Measurements from ENCODE around the gene GTF3C2. TPM values are rescaled to one million over a fixed set of nuclear protein-coding genes. Genes with fewer than 3 reads are reported as not detected.
A peak's percentile ranks its signal among the peaks of the same experiment; 100 is the strongest.

The GTF3C2 gene
- total RNA-seq, 1 donor from 2014 or later: 76.2 TPM

DNA sequence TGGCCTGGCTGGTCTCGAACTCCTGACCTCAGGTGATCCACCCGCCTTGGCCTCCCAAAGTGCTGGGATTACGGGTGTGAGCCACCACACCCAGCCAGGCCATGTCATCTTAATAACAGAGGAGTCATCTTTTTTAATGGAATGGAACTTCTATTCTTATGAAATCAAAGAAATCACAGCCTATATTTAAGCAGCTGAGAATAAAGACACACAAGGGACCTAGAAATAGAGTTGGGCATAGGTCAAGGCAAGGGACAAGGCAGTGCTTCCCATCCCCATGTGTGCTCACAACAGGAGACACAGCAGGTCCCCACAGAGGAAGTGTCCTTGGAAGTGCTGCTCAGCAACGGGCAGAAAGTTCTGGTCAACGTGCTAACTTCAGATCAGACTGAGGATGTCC is 17.0 kb upstream of the GTF3C2 start:
- Histone ChIP-seq H3K27me3 (no peaks in the 10 kb centered on the region), H3K36me3 (peaks cover 57 to 63% of the 10 kb centered on the region in 2 donors), H3K4me1 (peaks cover 9 to 21% of the 10 kb centered on the region in 2 donors), H3K4me3 (no peak overlapping the region), H3K9me3 (no peaks in the 10 kb centered on the region), H3K27ac (no peak overlapping the region)
- DNase-seq (ENCODE audit: low spot score in 2 of 2): no peak
- TF ChIP-seq, protein P1, sequence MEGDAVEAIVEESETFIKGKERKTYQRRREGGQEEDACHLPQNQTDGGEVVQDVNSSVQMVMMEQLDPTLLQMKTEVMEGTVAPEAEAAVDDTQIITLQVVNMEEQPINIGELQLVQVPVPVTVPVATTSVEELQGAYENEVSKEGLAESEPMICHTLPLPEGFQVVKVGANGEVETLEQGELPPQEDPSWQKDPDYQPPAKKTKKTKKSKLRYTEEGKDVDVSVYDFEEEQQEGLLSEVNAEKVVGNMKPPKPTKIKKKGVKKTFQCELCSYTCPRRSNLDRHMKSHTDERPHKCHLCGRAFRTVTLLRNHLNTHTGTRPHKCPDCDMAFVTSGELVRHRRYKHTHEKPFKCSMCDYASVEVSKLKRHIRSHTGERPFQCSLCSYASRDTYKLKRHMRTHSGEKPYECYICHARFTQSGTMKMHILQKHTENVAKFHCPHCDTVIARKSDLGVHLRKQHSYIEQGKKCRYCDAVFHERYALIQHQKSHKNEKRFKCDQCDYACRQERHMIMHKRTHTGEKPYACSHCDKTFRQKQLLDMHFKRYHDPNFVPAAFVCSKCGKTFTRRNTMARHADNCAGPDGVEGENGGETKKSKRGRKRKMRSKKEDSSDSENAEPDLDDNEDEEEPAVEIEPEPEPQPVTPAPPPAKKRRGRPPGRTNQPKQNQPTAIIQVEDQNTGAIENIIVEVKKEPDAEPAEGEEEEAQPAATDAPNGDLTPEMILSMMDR (IDR thresholded peaks at IDR 0.05): no peak
- intact Hi-C loops (cut with DNase I): loop anchor here (5.0 kb wide), 2 partner anchors 34 to 114 kb away; partner anchors contain the start of genes IFT172 and PPM1G

DNA sequence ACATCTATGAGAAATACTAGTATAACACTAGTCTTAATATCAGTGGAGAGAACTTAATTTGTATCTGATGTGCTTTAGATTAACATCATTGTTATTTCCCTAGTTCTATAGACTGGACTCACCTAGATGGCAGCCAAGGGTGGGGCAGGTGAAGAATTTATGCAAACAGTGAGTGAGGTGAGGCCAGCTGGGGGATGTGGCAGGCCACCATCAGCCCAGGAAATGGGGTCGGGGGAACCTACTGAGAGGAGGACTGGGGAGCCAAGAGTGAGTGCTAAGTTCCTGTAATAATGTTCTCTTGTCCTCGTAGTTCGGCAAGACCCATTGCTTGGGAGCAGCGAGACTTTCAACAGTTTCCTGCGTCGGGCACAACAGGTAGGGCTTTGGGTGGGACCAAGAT is 16.4 kb upstream of the GTF3C2 start:
- intact Hi-C loops (cut with DNase I): loop anchor here (5.0 kb wide), 2 partner anchors 34 to 114 kb away; partner anchors contain the start of genes IFT172 and PPM1G
- DNase-seq (ENCODE audit: low spot score in 2 of 2): no peak
- TF ChIP-seq, protein P1 (IDR thresholded peaks at IDR 0.05): no peak
- H3K36me3 ChIP-seq: peaks cover 51 to 63% of the 10 kb centered on the region in 2 donors
- no peaks in the 10 kb centered on the region for H3K9me3 ChIP-seq
- H3K27ac ChIP-seq: no peak overlapping the region
- no peaks in the 10 kb centered on the region for H3K27me3 ChIP-seq
- H3K4me1 ChIP-seq: peaks cover 9 to 23% of the 10 kb centered on the region in 2 donors
- H3K4me3 ChIP-seq: no peak overlapping the region

DNA sequence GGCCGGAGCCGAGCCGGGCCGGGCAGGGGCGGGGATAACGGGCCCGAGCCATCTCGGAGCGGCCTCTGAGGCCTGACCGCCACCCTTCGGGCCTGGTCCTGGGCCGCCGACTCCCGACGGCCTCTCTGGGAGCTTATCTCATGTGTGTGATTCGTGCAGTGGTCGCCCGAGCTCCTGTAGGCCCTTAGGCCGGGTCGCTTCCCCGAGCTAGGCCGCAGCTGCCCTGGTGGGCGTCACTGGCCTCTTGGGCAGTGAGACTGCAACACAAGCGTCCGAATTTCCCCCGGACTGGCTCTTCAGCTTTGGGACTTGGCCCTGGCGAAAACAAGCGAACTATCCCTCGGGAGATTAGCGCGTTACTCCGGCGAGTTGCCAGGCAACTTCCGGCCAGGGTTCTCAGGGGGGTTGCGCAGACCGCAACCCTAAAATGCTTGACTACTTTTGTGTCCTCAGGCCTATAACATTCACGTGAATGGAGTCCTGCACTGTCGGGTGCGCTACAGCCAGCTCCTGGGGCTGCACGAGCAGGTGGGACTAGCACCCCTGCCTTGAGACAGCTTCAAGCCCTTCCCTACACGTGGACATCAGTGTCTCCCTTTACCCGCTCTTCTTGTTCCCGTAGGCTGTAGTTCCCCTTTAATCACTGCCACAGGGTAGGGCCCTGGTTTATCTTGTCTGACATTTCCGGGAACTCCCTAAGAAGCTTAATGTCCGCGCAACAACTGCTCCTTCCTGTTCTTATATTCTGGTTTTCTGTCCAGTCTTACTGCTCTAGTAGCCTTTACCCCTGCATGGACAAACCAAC is 14.5 kb upstream of the GTF3C2 start:
- peaks cover 51 to 63% of the 10 kb centered on the region in 2 donors for H3K36me3 ChIP-seq
- peak overlapping the region; percentile 70 to 84 for H3K4me3 ChIP-seq
- TF ChIP-seq, protein P1 (IDR thresholded peaks at IDR 0.05): no peak
- H3K9me3 ChIP-seq: no peaks in the 10 kb centered on the region
- peaks cover 9 to 23% of the 10 kb centered on the region in 2 donors for H3K4me1 ChIP-seq
- peak in 1 of 2 donors; percentile 71 for DNase-seq (ENCODE audit: low spot score in 2 of 2)
- intact Hi-C loops (cut with DNase I): loop anchor here (1.0 to 5.0 kb wide), 6 partner anchors 9 to 116 kb away; partner anchors contain the start of genes GTF3C2, IFT172, MPV17 and PPM1G
- no peaks in the 10 kb centered on the region for H3K27me3 ChIP-seq
- H3K27ac ChIP-seq: peak overlapping the region; percentile 87 to 95

DNA sequence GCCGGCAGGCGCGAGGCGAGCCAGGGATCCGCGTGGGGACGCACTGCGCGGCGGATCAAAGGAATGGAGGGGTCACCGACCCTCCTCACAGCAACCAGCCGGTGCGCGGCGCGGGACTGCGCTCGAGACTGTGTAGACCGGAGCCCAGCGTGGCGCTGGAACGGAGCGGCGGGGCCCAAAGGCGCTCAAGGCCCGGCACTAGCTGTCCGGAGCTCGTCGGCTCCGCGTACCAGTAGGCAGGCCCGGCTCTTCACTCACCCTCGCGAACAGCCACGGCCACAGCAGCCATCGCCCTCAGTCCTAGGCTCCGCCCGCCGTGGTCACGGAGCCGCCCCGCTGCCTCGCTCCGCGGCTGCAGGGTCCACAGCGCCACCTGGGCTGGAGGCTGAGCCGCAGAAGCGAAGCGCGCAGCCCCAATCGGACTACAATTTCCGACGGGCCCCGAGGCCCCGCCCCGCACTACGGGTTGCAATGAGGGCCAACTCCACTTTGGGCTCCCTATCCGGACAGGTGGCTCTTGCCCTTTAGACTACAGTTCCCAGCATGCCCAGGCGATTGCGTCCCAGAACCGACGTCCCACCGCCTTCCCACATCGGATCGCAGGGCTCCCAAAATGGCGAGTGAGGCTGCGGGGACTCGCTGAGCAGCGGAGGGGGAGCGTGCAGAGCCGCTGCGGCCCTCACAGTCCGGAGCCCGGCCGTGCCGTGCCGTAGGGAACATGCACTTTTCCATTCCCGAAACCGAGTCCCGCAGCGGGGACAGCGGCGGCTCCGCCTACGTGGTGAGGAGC is 13.7 kb upstream of the GTF3C2 start, which contains the start of the genes EIF2B4 and SNX17:
Gene EIF2B4, minus strand, starts transcription at position 313 of the 790 bp plus-strand sequence. Its CDS starts 24 bp downstream, at position 289.
Gene SNX17, plus strand, starts transcription at position 591 of the 790 bp plus-strand sequence. Its CDS starts 128 bp downstream, at position 719.
- Histone ChIP-seq H3K4me3 (peak within 1 kb of the TSS; percentile 70 to 84), H3K36me3 (peaks cover 51 to 63% of the 10 kb centered on the region in 2 donors), H3K27ac (peak within 1 kb of the TSS; percentile 87 to 95), H3K4me1 (peaks cover 9 to 23% of the 10 kb centered on the region in 2 donors), H3K27me3 (no peaks in the 10 kb centered on the region), H3K9me3 (no peaks in the 10 kb centered on the region)
- TF ChIP-seq, protein P1 (IDR thresholded peaks at IDR 0.05): peak; percentile 68 to 87 (median 83)
- intact Hi-C loops (cut with DNase I): loop anchor here (1.0 to 5.0 kb wide), 6 partner anchors 10 to 117 kb away; partner anchors contain the start of genes GTF3C2, IFT172, MPV17 and PPM1G
- DNase-seq (ENCODE audit: low spot score in 2 of 2): peak; percentile 97 to 100

DNA sequence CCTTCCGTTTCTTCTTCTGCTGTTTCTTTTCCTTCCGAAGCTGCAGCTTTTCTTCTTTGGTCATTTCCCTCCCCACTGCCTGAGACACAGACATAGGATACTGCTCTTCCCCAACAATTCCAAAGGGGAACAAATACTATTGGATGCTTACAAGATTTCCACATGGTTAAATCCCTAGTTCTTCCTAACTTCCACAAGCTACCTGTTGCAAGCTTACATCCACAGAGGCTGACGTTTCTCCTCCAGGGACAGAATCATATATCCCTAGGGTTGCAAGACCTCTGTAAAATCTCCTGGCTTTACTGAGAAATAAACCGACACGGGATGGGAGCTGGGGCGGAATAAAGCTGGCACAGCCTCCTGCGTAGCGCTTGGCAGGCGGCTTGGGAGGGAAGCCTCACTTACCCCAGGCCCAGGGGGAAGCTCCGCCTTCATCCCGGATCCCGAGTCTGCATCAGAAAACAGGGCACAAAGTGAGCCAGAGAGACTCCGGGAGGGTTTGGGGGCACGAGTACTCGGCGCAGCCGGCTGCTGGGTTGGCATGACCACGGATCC is 13.0 kb upstream of the GTF3C2 start:
- Histone ChIP-seq H3K27me3 (no peaks in the 10 kb centered on the region), H3K36me3 (peaks cover 48 to 62% of the 10 kb centered on the region in 2 donors), H3K9me3 (no peaks in the 10 kb centered on the region), H3K27ac (peak overlapping the region; percentile 84 to 87), H3K4me3 (peak overlapping the region; percentile 70 to 84), H3K4me1 (peaks cover 9 to 23% of the 10 kb centered on the region in 2 donors)
- peak in 1 of 2 donors; percentile 79 for DNase-seq (ENCODE audit: low spot score in 2 of 2)
- TF ChIP-seq, protein P1 (IDR thresholded peaks at IDR 0.05): no peak
- intact Hi-C loops (cut with DNase I): loop anchor here (1.0 to 5.0 kb wide), 6 partner anchors 11 to 118 kb away; partner anchors contain the start of genes GTF3C2, IFT172, MPV17 and PPM1G
